ENCODE measurements around the gene TTYH3.

DNA sequence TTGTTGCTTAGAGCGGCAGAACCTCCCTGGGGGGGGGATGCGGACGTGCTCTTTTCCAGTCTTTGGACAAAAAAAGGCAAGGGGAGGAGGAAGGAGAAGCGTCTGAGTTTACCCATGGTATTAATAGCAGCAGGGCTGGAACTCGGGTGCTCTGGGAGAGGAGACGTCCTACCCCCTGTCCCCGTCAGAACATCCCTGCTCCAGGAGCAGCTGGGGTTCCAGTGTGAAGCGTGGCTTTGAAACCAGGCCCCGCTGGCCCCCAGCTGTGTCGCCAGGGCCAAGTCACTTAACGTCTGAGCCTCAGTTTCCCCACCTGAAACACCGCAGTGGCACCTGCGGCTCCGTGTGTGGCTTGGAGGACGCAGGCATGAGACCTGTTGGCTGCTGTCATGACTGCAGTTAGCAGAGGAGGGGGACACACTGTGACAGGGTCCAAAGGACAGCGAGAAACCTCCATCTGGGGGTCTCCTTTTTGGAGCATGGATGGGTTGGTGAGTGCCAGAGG, 57.6 kb downstream of the TTYH3 start:
- TF ChIP-seq, protein P1, sequence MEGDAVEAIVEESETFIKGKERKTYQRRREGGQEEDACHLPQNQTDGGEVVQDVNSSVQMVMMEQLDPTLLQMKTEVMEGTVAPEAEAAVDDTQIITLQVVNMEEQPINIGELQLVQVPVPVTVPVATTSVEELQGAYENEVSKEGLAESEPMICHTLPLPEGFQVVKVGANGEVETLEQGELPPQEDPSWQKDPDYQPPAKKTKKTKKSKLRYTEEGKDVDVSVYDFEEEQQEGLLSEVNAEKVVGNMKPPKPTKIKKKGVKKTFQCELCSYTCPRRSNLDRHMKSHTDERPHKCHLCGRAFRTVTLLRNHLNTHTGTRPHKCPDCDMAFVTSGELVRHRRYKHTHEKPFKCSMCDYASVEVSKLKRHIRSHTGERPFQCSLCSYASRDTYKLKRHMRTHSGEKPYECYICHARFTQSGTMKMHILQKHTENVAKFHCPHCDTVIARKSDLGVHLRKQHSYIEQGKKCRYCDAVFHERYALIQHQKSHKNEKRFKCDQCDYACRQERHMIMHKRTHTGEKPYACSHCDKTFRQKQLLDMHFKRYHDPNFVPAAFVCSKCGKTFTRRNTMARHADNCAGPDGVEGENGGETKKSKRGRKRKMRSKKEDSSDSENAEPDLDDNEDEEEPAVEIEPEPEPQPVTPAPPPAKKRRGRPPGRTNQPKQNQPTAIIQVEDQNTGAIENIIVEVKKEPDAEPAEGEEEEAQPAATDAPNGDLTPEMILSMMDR (IDR thresholded peaks at IDR 0.05) = no peak
- no peak for TF ChIP-seq POLR2A (IDR thresholded peaks at IDR 0.05)
